Stimulated activated CD4-positive, alpha-beta T cell treated with anti-CD3 and anti-CD28 coated beads, Interleukin-4, amount 100 ng/mL, for 24 hours (primary cell): ENCODE results near the gene CREBZF.
"Not testable (repeated sequence)": the region's sequence is repeated elsewhere in the genome, so short reads cannot be mapped to it uniquely, and the experiment has no call there.

ENCODE experiments used
- DNase-seq: peaks from one replicate; pipeline ENCODE4 v3.0.0-alpha.2; 2020

Gene CREBZF

GRCh38 chr11:85664615-85665481 lies at the start of gene CREBZF:
Gene CREBZF, minus strand, starts transcription at chr11:85665129. Its CDS starts 254 bp downstream, at chr11:85664875.
- DNase-seq, result peak; percentile 97

- no peak for DNase-seq
These were observed 48.0 kb upstream of the CREBZF start for GRCh38 chr11:85712953-85713352.

GRCh38 chr11:85710917-85711316 lies 46.0 kb upstream of the CREBZF start:
- no peak for DNase-seq

GRCh38 chr11:85709941-85710702 lies 45.2 kb upstream of the CREBZF start:
- no peak for DNase-seq

GRCh38 chr11:85705800-85706199 lies 40.9 kb upstream of the CREBZF start:
- DNase-seq, result no peak

- no peak for DNase-seq
These were observed 40.0 kb upstream of the CREBZF start for GRCh38 chr11:85704967-85705366.

- no peak for DNase-seq
These were observed 35.2 kb upstream of the CREBZF start for GRCh38 chr11:85699957-85700741.

- no peak for DNase-seq
These were observed 33.3 kb upstream of the CREBZF start for GRCh38 chr11:85698195-85698594.

GRCh38 chr11:85697747-85698146 lies 32.8 kb upstream of the CREBZF start:
- no peak for DNase-seq

- no peak for DNase-seq
These were observed 30.6 kb upstream of the CREBZF start for GRCh38 chr11:85695546-85695945.

GRCh38 chr11:85694385-85694980 lies 29.6 kb upstream of the CREBZF start:
- no peak for DNase-seq

- DNase-seq, result no peak
These were observed 21.0 kb upstream of the CREBZF start, which contains the start of gene CCDC89 for GRCh38 chr11:85685820-85686459. Gene CCDC89, minus strand, starts transcription at chr11:85686195. Its CDS starts 65 bp downstream, at chr11:85686130.

- DNase-seq, result no peak
These were observed 20.3 kb upstream of the CREBZF start for GRCh38 chr11:85685125-85685819.

- peak; percentile 68 for DNase-seq
These were observed 17.7 kb upstream of the CREBZF start for GRCh38 chr11:85682330-85683305.

- no peak for DNase-seq
These were observed 16.0 kb upstream of the CREBZF start for GRCh38 chr11:85680897-85681296.

GRCh38 chr11:85679576-85679975 lies 14.6 kb upstream of the CREBZF start:
- no peak for DNase-seq

GRCh38 chr11:85673393-85673792 lies 8.5 kb upstream of the CREBZF start:
- no peak for DNase-seq

GRCh38 chr11:85672105-85672902 lies 7.4 kb upstream of the CREBZF start:
- no peak for DNase-seq

GRCh38 chr11:85670949-85671663 lies 6.2 kb upstream of the CREBZF start:
- DNase-seq, result not testable (repeated sequence)
